Measurements from ENCODE around the gene DCLK2.

The DCLK2 gene

GRCh38 chr4:150240011-150240410 is 161.8 kb downstream of the DCLK2 start:
- DNase-seq (ENCODE audit: low spot score) = no peak

- DNase-seq (ENCODE audit: low spot score) = peak; percentile 70
Observed at GRCh38 chr4:150242820-150243458, 164.7 kb downstream of the DCLK2 start.

- no peak for DNase-seq (ENCODE audit: low spot score)
Observed at GRCh38 chr4:150243932-150244331, 165.7 kb downstream of the DCLK2 start.

- peak; percentile 52 for DNase-seq (ENCODE audit: low spot score)
Observed at GRCh38 chr4:150244600-150244999, 166.4 kb downstream of the DCLK2 start.

- DNase-seq (ENCODE audit: low spot score) = no peak
Observed at GRCh38 chr4:150247184-150247583, 168.9 kb downstream of the DCLK2 start.

DNA sequence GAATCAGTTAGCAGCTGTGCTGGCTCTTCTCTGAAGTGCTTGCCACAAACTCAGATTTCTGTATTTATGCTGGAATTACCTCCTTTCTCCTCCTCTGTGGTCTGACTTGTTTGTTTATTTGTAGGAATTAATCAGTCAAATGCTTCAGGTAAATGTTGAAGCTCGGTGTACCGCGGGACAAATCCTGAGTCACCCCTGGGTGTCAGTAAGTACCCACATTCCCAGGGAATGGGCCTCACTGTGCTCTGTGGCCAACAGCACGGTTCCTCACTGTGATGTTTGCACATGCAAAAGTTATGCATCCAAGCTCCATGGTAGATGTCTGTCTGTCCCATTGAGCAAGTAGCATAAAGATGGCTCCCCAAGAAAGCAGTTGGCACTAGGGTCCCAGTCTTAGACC is 169.9 kb downstream of the DCLK2 start:
- DNase-seq (ENCODE audit: low spot score) = no peak

GRCh38 chr4:150250293-150250997 is 172.2 kb downstream of the DCLK2 start:
- no peak for DNase-seq (ENCODE audit: low spot score)

DNA sequence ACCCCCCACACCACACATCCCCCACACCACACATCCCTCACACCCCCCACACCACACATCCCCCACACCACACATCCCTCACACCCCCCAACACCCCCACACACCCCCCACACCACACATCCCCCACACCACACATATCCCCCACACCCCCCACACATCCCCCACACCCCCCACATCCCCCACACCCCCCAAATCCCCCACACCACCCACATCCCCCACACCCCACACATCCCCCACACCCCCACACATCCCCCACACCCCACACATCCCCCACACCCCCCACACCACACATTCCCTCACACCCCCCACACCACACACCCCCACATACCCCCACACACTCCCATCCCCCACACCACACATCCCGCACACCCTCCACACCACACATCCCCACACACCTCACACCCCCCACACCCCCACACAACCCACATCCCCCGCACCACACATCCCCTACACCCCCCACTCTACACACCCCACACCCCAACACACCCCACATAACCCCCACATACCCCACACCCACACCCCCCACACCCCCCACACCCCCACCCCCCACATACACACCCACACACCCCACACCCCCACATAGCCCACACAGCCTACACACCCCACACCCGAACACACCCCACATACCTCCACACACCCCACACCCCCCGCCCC is 172.9 kb downstream of the DCLK2 start:
- DNase-seq (ENCODE audit: low spot score) = peak; percentile 41

- peak; percentile 46 for DNase-seq (ENCODE audit: low spot score)
Observed at GRCh38 chr4:150251752-150252190, 173.5 kb downstream of the DCLK2 start.

DNA sequence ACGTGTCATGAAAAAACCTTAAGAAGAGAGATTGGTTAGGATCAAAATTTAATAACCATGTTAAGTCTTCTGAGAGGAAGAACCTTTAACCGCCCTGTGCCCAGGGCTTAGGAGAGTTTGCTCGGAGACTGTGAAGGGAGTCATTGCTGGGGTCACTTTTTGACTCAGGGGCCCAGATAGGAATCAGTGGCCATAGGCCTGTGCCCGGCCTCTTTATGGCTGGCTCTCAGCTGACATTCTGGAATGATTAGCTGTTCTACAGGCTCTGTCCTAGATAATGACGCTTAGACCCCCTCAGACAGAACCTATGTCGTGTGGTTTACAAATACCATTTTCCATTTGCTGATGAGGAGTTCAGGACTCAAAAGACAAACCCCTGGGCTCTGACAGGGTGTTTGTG is 174.1 kb downstream of the DCLK2 start:
- no peak for DNase-seq (ENCODE audit: low spot score)

DNA sequence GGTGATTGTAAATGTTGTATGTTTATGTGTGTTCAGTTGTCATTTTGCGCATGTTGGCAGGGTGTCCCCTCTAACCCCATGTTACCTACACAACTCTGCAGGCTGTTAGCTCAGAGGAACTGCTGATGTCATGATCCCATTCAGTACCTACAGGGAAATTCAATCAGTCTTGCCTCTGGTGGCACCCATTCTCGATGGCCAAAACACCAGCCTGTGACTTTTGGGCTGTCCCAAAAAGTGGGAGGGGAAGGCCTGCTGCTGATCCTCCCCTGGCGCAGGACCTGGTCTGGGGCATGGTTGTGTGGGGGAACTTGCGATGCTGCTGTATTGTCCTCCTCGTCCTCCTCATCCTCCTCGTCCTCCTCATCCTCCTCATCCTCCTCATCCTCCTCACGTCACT is 174.5 kb downstream of the DCLK2 start:
- no peak for DNase-seq (ENCODE audit: low spot score)

- no peak for DNase-seq (ENCODE audit: low spot score)
Observed at GRCh38 chr4:150253416-150253815, 175.2 kb downstream of the DCLK2 start.

DNA sequence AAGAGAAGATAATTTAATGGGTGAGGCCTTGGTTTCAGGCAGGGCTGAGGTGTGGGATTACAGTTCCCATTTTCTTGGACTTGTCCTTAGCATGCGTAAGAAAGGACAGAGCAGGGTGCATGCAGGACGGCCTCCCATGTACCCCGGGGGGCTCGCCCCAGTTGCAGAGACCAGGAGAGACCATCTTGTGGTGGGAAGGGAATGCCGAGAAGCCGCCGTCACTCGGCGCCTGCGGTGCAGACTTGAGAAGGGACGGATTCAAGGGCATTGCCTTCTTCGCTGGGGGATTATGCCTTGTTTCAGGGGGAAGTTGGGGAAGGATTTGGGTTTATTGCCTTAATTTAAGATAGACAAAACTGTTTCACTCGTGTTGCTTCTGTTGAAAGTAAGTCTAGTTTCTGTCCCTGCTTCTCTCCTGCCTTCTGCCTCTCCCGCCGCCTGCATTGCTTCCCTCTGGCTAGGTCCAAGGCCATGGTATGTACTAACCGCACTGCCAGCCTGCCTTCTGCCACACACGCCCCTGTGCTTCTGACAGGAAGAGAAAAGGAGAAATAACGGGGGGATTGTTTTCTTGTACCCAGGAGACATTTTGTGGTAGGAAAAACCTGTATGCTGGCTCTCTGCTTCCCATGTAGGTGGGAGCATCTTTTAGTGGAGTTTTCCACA is 175.9 kb downstream of the DCLK2 start:
- DNase-seq (ENCODE audit: low spot score) = no peak

DNA sequence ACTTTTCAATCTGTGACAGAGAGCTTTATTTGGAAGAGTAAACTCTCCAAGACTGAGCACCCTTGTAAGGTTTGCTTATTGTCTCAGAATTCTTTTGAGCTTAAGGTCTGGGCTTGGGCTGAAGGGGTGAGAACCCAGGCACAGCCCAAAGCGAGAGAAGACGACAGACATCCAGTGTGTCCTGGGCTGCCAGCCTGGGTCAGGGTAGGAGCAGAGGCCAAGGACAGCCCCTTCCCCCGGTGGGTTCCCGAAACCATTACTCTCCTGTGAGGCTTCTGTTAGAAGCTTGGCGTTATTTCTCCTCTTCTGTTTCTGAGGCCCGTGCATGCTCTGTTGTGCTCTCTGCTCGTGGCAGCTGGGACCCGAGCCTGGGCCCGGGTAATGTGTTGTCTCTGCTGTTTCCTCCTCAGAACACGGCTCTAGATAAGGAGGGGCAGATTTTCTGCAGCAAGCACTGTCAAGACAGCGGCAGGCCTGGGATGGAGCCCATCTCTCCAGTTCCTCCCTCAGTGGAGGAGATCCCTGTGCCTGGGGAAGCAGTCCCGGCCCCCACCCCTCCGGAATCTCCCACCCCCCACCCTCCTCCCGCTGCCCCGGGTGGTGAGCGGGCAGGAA is 177.5 kb downstream of the DCLK2 start:
- DNase-seq (ENCODE audit: low spot score) = no peak

DNA sequence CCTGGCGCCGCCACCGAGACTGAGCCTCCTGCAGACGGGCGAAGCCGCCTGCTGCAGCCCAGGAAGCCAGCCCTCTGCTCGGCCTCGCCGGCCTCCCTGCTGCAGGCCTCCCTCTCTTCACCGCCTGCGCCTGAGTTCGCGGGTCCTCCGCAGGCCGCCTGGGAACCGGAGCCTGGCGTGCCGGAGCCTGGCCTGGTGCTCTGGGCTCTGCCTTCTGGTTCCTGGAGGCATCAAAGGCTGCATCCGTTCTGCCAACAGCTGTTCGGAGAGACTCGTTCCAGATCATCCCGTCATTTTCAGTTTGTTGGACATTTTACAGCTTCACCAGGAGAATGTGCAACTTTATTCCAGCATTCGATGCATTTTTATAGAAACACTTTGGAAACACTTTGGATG is 178.0 kb downstream of the DCLK2 start:
- DNase-seq (ENCODE audit: low spot score) = no peak

DNA sequence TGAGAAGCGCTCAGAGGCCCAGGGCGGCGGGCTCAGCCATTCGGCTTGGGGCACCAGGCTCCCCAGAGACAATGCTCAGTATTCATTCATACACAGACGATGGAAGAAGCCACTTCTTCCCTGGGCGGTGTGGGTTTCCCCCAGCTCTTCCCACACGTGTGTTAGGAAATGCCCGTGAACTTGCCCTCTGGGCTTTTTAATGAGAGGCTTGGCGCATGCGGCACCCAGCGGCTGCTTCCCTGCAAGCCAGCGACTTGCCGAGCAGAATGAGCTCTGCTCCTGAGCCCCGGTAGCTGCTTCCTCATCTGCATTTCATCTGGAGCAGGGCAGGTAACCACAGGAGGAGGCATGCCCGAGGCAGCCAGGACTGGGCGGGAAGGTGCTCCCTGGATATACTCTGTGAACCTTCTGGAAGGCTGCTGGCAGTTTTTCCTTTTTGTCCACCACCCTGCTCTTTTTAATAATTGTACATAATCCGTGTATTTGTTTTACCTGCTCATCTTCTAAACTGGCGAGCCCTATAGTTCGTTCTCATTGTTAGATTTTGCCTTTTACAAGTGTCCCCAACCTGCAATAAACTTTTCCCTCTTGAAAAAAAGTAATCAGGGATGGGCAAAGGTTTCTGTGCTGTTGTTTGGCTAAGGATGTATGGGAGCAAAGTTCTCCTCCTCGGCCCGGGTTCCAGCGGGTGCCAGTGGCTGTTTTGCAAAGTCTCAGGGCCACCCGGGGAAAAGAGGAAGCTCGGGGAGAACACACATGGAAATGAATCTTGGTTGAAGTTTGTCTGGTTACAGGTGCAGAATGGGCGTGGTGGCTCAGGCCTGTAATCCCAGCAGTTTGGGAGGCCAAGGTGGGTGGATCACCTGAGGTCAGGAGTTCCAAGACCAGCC is 178.8 kb downstream of the DCLK2 start:
- DNase-seq (ENCODE audit: low spot score) = peak; percentile 62

DNA sequence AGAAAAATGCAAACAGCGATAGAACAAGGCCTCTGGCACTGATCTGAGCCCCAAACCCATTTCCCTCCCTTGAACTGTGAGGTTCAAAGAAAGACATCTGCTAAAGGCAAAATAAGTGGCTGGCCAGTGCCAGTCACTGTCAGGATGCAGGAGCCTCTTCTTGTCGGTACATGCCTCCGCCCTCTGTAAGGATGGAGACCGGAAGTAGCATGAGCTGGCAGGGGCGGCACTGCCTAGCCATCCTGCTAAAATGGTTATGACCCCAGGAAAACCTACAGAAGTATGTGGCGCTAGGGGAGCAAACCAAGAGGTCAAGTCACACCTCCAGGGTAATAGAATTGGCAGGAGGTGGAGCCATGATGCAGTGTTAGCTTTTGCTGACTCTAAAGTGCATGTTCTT is 180.3 kb downstream of the DCLK2 start:
- DNase-seq (ENCODE audit: low spot score) = no peak

GRCh38 chr4:150259861-150260567 is 181.8 kb downstream of the DCLK2 start:
- no peak for DNase-seq (ENCODE audit: low spot score)

DNA sequence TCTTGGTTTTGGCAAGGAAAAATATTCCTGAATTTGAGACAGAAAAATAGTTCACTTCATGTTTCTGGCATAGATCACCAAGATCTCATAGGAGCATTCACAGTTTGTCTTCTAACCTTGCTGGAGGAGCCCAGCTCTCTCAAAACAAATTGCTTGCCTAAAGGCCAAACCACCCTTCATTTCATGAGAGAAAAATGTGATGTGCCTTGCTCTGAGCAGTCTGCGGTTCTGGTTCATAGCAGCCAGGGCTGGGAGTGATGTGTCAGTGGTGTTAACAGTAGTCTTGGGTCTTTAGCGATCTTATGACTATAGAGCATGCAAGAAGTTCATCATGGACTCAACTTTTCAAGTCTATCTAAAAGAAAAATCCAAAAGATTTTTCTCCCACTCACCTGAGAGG is 183.3 kb downstream of the DCLK2 start:
- DNase-seq (ENCODE audit: low spot score) = no peak

GRCh38 chr4:150262611-150263010 is 184.4 kb downstream of the DCLK2 start:
- DNase-seq (ENCODE audit: low spot score) = no peak
